AG20443 (cell line): ENCODE results near the gene BOK.
"Not testable (repeated sequence)": the region's sequence is repeated elsewhere in the genome, so short reads cannot be mapped to it uniquely, and the experiment has no call there.

Experiments
- DNase-seq: peaks from one replicate; pipeline ENCODE4 v3.0.0; 2012; ENCODE audit warnings: low spot score, mixed read lengths

Gene BOK, protein sequence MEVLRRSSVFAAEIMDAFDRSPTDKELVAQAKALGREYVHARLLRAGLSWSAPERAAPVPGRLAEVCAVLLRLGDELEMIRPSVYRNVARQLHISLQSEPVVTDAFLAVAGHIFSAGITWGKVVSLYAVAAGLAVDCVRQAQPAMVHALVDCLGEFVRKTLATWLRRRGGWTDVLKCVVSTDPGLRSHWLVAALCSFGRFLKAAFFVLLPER

DNA sequence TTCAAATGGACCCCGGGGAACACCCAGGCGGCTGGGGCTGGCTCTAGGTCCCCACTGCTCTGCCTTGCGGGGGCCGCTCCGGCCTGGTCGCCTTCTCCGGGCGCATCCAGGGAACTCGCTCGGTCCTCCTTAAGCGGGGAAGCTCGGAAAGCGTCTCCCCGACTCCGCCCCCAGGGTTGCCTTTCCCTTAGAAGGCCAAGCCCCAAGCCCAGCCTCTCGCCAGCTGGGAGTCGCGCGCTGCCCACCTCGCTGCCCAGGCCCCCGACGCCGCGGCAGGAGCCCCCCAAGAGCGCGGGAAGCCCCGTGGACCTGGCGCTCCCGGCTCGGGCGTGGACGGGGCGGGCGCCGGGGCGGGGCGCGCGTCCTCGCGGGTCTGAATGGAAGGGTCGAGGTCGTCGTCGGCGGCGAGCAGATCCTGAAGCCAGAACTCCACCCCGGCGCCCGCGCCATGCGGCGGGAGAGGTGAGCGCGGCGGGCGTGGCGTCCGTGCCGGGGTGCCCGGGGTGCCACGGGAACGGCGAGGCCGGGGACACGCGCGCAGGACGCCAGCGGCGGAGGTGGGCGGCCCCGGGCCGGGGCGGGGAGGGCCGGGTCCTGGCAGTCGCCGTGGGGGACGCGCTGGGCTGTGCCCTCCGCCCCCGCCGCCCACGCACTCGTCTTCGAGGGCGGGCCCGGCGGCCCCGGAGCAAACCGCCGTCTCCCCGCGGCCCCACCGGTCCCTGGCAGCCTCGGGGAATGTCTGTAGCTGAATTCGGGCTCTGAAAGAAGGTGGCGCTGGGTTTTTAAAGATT is at the start of gene BOK:
BOK (plus strand) TSS at position 214 of the 791 bp plus-strand sequence. CDS start 739 bp downstream, outside the sequence.
- DNase-seq, result peak; percentile 87

DNA sequence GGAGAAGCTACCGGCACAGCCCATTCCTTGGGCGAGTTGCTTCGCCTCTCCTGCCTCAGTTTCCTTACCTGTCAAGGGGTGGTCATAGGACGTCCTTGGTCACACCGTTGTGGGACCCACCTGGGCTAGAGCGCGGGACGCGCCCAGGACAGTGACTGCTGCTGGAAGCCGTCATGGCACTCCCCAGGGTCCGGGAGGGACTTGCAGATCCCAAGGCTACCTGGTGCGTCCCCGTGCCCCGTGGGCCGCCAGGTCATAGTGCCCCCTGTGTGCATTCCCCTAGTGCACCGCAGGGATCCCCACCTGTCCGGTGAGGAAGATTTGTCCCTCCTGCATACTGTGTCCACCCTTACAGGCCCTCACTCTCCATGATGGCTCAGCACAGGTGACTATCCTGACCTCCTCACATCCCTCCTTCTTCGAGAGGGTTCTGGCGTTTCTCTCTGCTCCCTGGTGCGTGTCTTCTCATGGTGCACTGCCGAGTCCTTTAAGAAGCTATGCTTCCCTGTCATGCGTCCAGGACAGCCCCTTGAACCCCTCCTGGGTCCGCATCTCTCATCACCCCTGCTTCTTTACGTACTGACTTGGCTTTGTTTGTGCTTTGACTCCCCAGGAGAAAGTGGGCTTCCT is 49.3 kb upstream of the BOK start:
- no peak for DNase-seq

DNA sequence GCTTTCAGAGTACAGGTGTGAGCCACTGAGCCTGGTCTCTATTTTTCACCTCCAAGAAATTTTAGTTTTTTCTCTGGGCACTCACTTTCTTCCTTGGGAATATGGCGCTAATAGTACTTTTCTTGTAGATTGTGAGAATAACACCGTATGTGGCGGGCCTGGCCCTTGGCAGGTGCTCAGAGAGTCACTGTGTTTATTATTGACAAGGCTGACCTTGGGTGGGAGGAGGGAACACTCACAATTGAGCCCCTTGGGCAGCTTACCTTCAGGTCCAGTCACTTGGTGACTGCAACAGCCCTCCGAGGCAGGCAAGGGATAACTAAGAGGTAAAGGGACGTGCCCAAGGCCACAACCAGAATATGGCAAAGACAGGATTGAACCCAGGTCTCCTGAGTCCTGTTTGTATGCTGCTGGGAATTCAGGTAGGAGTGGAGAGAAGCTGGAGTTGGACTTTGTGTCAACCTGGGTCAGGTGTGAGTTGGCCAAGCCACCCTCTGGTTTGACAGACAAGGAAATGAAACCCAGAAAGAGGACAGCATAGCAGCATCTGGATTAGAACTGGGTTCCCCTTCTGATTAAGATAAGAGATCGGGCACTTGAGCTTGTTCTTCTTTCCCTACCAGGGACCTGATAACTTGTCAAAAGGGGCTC is 47.3 kb upstream of the BOK start:
- no peak for DNase-seq

DNA sequence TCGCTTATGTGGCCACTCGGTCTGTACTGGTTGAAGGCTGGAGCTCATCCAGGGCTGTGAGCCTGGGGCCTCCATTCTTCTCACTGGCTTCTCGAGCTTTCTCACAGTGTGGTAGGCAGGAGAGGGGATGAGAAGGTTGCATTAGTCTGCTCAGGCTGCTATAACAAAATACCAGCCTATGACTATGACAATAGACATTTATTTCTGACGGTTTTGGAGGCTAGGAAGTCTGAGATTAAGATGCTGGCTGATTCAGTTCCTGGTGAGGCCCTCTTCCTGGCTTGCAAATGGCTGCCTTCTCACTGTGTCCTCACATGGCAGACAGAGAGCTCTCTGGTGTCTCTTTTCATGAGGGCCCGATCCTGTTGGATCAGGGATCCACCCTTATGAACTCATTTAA is 44.0 kb upstream of the BOK start:
- DNase-seq, result peak; percentile 10

DNA sequence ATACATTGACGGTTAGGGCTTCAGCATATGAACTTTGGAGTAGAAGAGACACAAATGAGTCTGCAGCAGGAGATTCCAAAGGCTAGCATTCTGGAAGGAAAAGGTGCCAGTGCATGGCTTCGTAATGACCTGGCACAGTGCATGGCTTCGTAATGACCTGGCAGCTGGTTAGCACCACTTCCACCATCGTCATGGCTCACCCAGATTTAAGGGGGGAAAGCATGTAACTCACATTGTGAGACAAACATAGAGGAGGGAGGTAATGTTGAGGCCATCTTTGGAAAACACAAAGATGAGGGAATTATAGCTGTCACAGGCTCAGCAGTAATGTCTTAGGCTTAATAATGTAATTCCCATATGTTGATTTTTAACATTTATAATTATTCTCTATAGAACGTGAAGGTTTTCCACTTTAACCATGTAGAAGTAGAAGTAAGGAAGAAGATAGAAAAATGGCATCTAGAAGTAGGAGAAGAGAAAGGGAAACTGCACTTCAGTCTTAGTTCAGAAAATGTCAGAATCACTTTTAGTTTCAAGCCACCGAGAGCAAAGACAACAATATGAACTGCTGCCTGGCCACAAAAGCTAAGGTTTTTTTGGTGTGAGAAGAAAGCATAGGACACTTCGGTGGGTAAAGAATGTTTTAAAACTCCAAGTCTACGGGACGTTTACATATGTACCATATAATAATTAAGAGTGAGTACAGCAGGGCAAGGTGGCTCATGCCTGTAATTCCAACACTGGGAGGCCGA is 43.4 kb upstream of the BOK start:
- peak; percentile 41 for DNase-seq

DNA sequence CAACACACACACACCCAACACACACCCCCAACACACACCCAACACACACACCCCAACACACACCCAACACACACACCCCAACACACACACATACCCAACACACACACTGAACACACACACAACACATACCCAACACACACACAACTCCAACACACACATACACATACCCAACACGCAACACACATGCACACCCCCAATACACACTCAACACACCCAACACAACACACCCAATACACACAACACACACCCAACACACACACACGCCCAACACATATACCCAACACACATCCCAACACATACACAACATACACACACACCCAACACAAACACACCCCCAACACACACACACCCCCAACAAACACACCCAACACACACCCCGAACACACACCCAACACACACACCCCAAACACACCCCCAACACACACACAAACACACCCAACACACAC is 42.0 kb upstream of the BOK start:
- no peak for DNase-seq

DNA sequence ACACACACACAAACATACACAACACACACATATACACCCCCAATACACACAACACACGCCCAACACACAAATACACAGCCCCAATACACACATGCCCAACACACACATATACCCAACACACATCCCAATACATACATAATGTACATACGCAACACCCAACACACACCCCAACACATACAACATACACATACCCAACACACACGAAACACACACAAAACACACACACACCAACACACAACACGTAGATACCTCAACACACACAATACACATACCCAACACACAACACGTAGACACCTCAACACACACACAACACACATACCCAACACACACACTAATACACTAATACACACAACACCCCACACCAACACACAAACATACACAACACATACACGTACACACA is 41.2 kb upstream of the BOK start:
- no peak for DNase-seq

DNA sequence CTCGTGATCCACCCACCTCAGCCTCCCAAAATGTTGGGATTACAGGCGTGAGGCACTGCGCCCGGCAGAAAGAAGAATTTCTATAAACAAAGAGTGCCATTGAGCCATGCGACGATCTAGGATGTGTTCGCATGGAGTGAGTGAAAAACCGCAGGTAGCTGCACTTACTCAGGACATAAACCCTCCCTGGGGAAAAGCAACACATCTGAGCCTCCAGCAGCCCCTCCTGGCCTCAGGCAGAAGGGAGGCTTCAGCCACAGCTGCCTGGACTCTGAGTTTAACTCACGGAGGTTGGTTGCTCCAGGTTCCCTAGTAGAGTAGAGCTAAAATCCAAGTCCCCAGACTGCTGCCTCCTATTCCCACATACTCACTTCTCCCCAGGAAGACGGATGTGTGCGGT is 38.9 kb upstream of the BOK start:
- no peak for DNase-seq

DNA sequence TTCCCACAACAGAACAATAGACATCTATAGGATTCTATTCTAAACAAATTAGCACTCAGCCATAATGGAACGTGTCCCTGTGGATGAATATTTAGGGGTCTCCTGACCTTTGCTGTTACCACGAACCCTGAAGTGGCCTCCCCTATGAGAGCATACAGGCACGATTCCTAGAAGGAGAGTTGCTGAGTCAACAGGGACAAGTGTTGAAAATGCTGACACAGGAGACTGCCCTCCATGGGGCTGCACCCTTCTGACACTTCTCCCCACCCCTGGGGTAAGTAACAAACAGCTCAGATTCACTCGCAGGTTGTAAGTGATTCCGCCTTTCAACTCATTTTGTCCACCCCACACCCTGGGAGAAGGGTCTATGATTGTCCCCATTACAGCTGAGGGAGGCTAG is 36.1 kb upstream of the BOK start:
- DNase-seq, result no peak

DNA sequence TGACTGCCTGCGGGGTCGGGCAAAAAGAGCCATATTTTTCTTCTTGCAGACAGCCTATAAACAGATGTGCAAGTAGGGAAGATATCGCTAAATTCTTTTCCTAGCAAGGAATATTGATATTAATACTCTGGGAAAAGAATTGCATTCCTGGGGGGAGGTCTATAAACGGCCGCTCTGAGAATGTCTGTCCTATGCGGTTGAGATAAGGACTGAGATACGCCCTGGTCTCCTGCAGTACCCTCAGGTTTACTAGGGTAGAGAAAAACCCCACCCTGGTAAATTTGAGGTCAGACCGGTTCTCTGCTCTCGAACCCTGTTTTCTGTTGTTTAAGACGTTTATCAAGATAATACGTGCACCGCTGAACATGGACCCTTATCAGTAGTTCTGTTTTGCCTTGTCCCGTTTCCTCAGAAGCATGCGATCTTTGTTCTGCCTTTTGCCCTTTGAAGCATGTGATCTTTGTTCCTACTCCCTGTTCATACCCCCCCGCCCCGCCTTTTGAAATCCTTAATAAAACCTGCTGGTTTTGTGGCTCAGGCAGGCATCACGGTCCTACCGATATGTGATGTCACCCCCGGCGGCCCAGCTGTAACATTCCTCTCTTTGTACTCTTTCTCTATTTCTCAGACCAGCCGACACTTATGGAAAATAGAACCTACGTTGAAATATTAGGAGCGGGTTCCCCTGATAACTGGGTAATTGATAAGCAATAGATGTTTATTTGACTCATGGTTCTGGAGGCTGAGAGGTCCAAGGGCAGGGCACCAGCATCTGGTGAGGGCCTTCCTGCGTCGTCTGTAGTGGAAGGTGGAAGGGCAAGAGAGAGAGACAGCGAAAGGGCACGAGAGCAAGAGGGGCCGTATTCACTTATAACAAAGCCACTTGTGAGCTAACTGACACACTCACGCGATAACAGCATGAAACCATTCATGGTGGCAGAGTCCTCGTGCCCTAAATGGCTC is 32.4 kb upstream of the BOK start:
- DNase-seq, result not testable (repeated sequence)

DNA sequence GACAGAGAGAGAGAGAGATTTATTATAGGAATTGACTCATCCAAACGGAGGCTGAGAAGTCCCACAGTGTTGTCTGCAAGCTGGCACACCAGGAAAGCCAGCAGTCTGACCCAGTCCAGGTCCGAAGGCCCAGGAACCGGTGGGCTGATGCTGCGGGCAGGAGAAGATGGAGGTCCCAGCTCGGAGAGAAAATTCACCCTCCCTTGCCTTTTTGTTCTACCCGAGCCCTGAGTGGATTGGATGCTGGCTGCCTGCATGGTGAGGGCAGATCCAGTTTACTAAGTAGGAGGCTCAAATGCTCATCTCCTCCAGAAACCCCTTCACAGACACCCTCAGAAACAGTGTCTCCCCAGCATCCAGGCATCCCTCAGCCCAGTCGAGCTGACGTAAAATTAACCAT is 28.0 kb upstream of the BOK start:
- DNase-seq, result no peak

DNA sequence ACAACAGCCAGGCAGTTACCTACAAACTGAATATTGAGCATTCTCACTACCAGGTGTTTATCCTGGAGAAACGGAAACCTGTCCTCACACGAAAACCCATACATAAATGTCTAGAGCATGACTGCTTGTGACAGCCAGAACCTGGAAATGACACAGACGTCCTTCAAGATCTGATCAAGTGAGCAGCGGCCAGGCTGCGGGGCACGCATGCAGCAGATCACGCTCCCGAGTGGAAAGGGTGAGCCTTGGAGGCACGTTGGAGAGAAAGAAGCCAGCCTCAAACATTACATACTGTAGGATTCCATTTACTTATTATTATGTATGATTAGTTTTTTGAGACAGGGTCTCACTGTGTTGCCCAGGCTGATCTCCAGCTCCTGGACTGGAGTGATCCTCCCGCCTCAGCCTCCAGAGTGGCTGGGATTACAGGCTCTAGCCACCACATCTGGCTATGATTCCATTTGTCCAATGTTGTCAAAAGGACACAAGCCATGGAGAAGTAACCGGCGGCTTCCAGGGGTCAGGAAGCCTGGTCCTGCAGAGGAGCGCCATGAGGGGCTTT is 27.3 kb upstream of the BOK start:
- DNase-seq, result no peak

DNA sequence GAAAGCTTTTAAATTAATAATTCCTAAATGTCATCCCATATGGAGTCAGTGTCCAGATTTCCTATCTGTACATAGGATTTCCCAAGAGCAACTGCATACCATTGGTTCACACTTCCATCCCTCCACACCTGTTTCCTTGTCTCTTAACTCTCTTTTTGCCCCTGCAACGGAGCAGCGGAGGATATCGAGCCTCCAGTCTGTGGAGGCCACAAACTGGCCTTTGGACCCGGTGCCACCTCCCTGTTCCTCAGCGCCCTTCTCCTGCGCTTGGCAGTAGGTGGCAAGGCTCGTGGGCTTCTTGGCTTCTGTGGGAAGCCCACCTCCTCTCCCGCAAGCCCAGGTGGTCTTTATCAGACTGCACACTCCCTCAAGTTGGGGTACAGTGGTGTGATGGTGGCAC is 26.4 kb upstream of the BOK start:
- no peak for DNase-seq

DNA sequence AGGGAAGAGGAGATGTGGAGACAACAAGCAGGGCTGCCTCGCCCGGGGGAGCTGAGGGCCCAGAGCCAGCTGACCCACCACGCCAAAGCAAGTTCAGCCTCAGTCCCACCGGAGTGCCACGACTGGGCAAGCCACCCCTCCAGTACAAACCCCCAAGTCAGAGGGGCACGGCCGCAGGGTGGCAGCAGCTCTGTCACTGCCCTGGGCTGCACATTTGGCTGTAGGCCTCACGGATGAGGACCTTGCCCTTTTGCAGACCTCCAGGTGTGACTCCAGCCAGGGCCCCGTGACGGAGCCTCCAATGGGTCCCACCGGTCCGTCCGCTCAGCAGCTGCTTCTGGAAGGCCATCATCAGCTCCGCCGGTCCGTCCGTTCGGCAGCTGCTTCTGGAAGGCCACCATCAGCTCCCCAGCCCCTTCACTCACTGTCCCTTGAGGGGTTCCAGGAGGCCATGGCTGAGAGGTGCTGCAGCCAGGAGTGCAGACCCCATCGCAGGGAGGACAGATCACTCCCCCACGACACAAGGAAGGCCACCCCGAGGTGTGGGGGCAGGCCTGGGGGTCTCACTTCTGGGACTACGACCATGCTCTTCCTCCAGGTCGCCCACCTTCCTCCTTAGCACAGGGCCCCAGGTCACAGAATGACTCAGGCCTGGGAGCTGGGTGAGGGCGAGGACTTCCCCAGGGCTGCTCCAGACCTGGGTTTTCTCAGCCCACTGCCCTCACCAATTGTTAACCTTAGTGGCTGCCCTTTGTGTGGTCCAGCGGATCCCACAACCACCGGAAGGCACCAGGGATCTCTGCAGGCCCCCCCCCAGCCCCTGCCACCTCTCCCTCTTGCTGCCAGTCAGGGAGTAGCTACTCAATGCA is 25.6 kb upstream of the BOK start:
- no peak for DNase-seq

DNA sequence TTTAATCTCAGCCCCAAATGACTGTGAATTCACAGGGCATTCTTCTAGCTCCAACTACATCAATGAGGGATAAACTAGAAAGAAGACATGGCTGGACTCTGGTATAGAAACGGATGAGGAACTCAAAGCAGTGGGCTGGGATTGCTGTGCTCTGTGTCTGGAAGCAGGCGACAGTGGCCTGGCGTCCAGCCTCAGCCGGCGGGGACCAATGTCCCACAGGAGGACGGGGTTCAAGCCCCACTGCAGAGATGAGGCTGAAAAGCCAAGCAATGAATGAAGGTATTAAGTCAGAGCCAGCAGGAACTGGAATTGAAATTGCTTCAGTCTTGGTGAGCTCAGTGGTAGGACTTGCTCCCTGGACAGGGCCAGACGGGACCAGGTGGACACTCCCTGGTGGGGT is 24.3 kb upstream of the BOK start:
- no peak for DNase-seq

DNA sequence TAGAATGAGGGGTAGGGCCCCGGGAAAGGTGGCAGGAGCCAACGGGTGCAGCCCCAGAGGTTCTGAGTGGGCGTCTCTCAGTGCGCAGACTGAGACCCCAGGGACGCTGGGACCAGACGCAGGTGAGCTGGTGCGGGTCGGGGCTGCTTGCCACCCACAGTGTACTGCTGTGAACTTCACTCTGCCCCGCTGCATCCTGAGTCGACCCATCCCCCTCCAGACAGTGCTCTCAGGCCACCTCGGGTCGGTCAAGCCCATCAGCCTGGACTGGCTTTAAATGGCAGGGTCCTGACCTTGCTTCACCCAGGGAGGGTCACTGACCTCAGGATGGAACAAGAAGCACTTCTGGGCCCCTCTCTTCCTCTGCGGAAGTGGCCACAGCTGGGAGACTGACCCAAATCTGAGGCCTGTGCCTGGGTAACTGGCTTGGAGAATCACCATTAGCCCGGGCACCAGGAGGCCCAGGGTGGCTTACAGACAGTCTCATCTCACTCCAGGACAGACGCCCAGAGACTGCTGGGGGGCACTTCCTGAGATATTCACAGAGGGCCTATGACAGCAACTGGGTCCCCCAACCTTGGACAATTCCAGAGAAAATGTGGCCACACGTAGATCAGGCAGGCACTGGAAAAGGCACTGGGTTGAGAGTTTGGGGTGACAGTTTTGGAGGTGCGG is 23.7 kb upstream of the BOK start:
- no peak for DNase-seq

DNA sequence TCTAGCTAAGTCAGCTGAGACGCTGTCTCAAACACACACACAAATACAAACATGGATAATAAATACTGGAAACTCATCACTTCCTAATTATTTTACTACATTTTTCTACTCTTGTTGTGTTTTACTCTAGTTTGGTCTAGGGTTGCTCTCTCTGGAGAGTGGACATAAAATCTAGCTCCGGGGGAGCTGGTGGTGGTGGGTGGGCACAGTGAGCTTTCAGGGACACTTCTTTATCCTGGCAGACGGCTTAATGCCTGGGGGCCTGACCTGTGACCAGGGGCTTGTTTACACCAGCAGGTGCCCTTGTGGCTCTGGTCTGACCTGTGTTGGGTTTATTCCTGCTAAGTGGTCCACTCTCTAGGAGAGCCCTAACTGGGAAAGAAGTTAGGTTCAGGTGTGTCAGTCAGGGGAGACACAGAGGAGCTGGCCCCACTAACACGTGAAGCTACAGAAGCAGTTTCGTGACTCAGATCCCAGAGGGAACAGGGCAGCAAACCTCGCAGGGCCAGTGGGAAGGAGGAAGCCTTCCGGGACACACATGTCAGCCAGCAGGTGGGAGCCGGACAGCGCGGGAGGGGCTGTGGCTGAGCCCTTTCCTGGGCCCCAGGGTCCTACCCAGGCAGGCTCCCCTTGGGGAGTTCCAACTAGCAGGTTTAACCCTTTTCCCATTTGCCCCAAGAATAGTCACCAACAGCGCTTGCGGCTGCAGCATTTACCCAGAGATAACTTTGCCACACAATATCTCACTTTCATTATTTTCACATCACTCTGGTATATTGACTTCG is 22.5 kb upstream of the BOK start:
- no peak for DNase-seq
